Measurements from ENCODE around the gene FADS2. TPM values are rescaled to one million over a fixed set of nuclear protein-coding genes. Genes with fewer than 3 reads are reported as not detected.

Gene FADS2
- total RNA-seq, 1 donor from 2014 or later, result 10.9 TPM

- Mint-ChIP-seq H3K36me3 (ENCODE audit: low read depth) (no peaks in the 10 kb centered on the region), H3K4me1 (peaks cover 7% of the 10 kb centered on the region), H3K9me3 (no peaks in the 10 kb centered on the region), H3K27ac (no peak overlapping the region), H3K27me3 (no peaks in the 10 kb centered on the region), H3K4me3 (no peak overlapping the region)
- ATAC-seq (ENCODE audit: low read depth) (no peak), DNase-seq (no peak)
- intact Hi-C loops (cut with micrococcal nuclease), result no loop called here
- TF ChIP-seq CTCF (IDR thresholded peaks at IDR 0.05), result no peak
- POLR2A ChIA-PET, result no interaction called here
- CTCF ChIA-PET, result interaction anchor here (16.5 kb wide), 1 partner anchor 176 kb away, joined by 298 read pairs; no protein-coding TSS in a partner anchor
These were observed 75.7 kb downstream of the FADS2 start for GRCh38 chr11:61903845-61904244.

GRCh38 chr11:61904539-61905048 lies 76.5 kb downstream of the FADS2 start:
- H3K4me3 Mint-ChIP-seq, result no peak overlapping the region
- no peak for ATAC-seq (ENCODE audit: low read depth)
- H3K27me3 Mint-ChIP-seq, result no peaks in the 10 kb centered on the region
- DNase-seq, result no peak
- no peaks in the 10 kb centered on the region for H3K4me1 Mint-ChIP-seq
- H3K9me3 Mint-ChIP-seq, result no peaks in the 10 kb centered on the region
- ChIA-PET CTCF (interaction anchor here (16.5 kb wide), 1 partner anchor 176 kb away, joined by 298 read pairs; no protein-coding TSS in a partner anchor), POLR2A (no interaction called here)
- no peak for TF ChIP-seq CTCF (IDR thresholded peaks at IDR 0.05)
- H3K36me3 Mint-ChIP-seq (ENCODE audit: low read depth), result no peaks in the 10 kb centered on the region
- H3K27ac Mint-ChIP-seq, result no peak overlapping the region
- intact Hi-C loops (cut with micrococcal nuclease), result no loop called here

- Mint-ChIP-seq H3K27ac (no peak overlapping the region), H3K4me3 (no peak overlapping the region), H3K4me1 (no peaks in the 10 kb centered on the region), H3K36me3 (ENCODE audit: low read depth) (no peaks in the 10 kb centered on the region), H3K9me3 (no peaks in the 10 kb centered on the region), H3K27me3 (no peaks in the 10 kb centered on the region)
- intact Hi-C loops (cut with micrococcal nuclease), result no loop called here
- TF ChIP-seq CTCF (IDR thresholded peaks at IDR 0.05), result no peak
- CTCF ChIA-PET, result interaction anchor here (16.5 kb wide), 1 partner anchor 175 kb away, joined by 298 read pairs; no protein-coding TSS in a partner anchor
- no peak for DNase-seq
- ATAC-seq (ENCODE audit: low read depth), result no peak
- POLR2A ChIA-PET, result no interaction called here
These were observed 77.1 kb downstream of the FADS2 start for GRCh38 chr11:61905067-61905696.

GRCh38 chr11:61905801-61906521 lies 77.9 kb downstream of the FADS2 start:
- POLR2A ChIA-PET, result no interaction called here
- Mint-ChIP-seq H3K27me3 (no peaks in the 10 kb centered on the region), H3K4me1 (no peaks in the 10 kb centered on the region), H3K4me3 (no peak overlapping the region), H3K36me3 (ENCODE audit: low read depth) (no peaks in the 10 kb centered on the region), H3K9me3 (no peaks in the 10 kb centered on the region), H3K27ac (no peak overlapping the region)
- no peak for TF ChIP-seq CTCF (IDR thresholded peaks at IDR 0.05)
- intact Hi-C loops (cut with micrococcal nuclease), result no loop called here
- ATAC-seq (ENCODE audit: low read depth) (no peak), DNase-seq (no peak)
- CTCF ChIA-PET, result interaction anchor here (16.5 kb wide), 1 partner anchor 174 kb away, joined by 298 read pairs; no protein-coding TSS in a partner anchor

- intact Hi-C loops (cut with micrococcal nuclease), result no loop called here
- CTCF ChIA-PET, result interaction anchor here (16.5 kb wide), 1 partner anchor 174 kb away, joined by 298 read pairs; no protein-coding TSS in a partner anchor
- TF ChIP-seq CTCF (IDR thresholded peaks at IDR 0.05), result no peak
- Mint-ChIP-seq H3K27ac (no peak overlapping the region), H3K36me3 (ENCODE audit: low read depth) (no peaks in the 10 kb centered on the region), H3K4me3 (no peak overlapping the region), H3K27me3 (no peaks in the 10 kb centered on the region), H3K4me1 (no peaks in the 10 kb centered on the region), H3K9me3 (no peaks in the 10 kb centered on the region)
- POLR2A ChIA-PET, result no interaction called here
- DNase-seq (no peak), ATAC-seq (ENCODE audit: low read depth) (no peak)
These were observed 78.4 kb downstream of the FADS2 start for GRCh38 chr11:61906522-61906909.
